Muscle layer of duodenum (tissue), 2 donors: ENCODE results near the gene TNFRSF25.
A peak's percentile ranks its signal among the peaks of the same experiment; 100 is the strongest.

Experiments used
- H3K27ac ChIP-seq: one replicate; pipeline ENCODE4 v1.7.0; 2013; ENCODE audit warnings: mild to moderate bottlenecking, low read length
- H3K27me3 ChIP-seq: one replicate; pipeline ENCODE4 v1.7.0; 2013; ENCODE audit warnings: low read depth, mild to moderate bottlenecking, control low read depth, low read length
- H3K36me3 ChIP-seq, 2 donors: one replicate each; pipeline ENCODE4 v1.7.0; 2013; ENCODE audit warnings: low read length in 2 of 2, control low read depth in 1 of 2, mild to moderate bottlenecking in 1 of 2; ENCODE audit not compliant: insufficient read depth in 2 of 2, control insufficient read depth in 1 of 2
- H3K4me1 ChIP-seq, 2 donors: one replicate each; pipeline ENCODE4 v1.7.0; 2013; ENCODE audit warnings: low read length in 2 of 2, mild to moderate bottlenecking in 2 of 2, control low read depth in 1 of 2, moderate library complexity in 1 of 2; ENCODE audit not compliant: insufficient read depth in 2 of 2, control insufficient read depth in 1 of 2
- H3K4me3 ChIP-seq, 2 donors: one replicate each; pipeline ENCODE4 v1.7.0; 2013; ENCODE audit warnings: low read length in 2 of 2, low read depth in 1 of 2, mild to moderate bottlenecking in 1 of 2
- H3K9me3 ChIP-seq, 2 donors: one replicate each; pipeline ENCODE4 v1.7.0; 2013; ENCODE audit warnings: low read length in 2 of 2, control low read depth in 1 of 2, mild to moderate bottlenecking in 1 of 2; ENCODE audit not compliant: control insufficient read depth in 1 of 2
- donor health status: healthy.

Gene TNFRSF25

DNA sequence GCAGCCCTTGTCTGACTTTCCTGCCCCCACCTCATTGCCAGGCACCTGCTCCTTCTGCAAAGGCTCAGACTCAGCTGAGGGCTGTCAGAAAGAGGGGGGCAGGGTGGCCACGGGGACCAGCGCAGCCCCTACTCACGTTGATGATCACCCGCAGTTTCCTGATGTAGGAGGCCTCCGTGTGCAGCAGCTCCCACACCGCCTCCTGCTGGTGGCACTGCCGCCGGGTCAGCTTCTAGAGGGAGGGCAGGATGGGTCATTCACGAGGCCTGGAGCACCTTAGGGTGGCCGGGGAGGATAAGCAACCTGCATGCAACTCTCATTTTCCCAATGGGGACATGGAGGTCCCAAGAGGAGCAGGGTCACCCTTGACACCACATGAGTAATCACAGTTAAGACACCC is 6.4 kb upstream of the TNFRSF25 start:
- no peak overlapping the region for H3K27ac ChIP-seq
- no peaks in the 10 kb centered on the region for H3K4me1 ChIP-seq
- H3K36me3 ChIP-seq, result peaks cover 0 to 34% of the 10 kb centered on the region in 2 donors
- no peaks in the 10 kb centered on the region for H3K9me3 ChIP-seq
- no peaks in the 10 kb centered on the region for H3K27me3 ChIP-seq
- H3K4me3 ChIP-seq, result no peak overlapping the region

DNA sequence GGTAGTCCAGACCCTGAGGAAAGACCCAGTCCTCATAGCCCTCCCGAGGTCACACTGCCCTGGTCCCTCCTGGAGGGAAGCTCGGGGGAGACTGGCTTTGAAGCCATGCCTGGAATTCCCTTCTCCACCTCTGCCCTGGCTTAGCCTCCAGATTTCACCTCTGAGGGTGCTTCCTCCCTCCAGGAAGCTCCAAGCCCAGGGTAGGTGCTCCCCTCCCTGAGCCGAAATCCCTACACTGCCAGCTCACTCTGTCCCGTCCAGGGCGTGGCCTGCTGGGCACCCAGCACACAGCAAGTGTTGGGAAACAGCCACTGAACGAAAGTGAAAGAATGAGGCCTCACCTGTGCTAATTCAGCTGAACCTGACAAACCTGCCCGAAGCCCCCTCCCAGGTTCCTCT is 6.0 kb upstream of the TNFRSF25 start:
- no peaks in the 10 kb centered on the region for H3K27me3 ChIP-seq
- H3K36me3 ChIP-seq, result peaks cover 0 to 34% of the 10 kb centered on the region in 2 donors
- H3K27ac ChIP-seq, result peak overlapping the region; percentile 81
- no peak overlapping the region for H3K4me3 ChIP-seq
- H3K9me3 ChIP-seq, result no peaks in the 10 kb centered on the region
- H3K4me1 ChIP-seq, result no peaks in the 10 kb centered on the region

DNA sequence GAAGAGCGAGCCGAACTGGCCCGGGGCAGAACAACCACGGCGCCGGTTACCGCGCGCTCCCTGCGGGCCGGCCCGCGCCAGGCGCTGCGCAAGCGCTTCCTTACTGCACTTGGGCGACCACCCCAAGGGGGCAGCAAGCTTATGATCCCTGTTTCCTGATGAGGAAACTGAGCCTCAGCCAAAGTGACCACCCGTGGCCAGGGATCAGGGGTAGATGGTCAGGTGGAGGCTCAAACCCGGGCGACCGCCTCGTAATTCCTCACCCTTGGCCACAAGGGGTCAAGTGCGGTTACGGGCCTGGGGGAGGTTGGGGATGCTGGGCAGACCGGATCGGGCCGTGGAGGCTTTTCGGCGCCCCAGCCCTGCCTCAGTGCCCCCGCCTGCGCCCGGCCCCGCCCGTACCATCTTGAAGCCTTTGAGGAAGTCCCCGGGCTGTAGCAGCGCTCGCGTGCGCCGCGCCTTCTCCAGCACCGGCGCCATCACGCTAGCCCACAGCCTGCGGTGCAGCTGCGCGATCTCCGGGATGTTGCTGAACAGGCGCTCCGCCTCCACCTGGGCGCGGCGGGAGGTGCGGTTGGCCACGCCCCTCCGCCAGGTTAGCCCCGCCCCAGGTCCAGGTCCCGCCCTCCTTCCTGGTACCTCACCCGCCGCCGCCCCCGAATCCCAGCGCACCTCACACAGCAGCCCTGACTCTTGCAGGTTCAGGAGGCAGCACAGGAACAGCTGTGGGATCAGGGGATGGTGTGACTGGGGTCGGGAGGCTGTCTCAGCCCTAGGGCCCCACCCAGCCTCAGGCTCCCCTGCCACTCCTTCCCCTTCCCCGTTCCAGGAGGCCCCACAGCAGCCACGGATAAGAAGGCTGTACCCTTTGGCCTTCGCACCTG is 5.4 kb upstream of the TNFRSF25 start:
- Histone ChIP-seq H3K36me3 (peaks cover 0 to 34% of the 10 kb centered on the region in 2 donors), H3K4me3 (no peak overlapping the region), H3K27ac (peak overlapping the region; percentile 81), H3K27me3 (no peaks in the 10 kb centered on the region), H3K9me3 (no peaks in the 10 kb centered on the region), H3K4me1 (no peaks in the 10 kb centered on the region)

DNA sequence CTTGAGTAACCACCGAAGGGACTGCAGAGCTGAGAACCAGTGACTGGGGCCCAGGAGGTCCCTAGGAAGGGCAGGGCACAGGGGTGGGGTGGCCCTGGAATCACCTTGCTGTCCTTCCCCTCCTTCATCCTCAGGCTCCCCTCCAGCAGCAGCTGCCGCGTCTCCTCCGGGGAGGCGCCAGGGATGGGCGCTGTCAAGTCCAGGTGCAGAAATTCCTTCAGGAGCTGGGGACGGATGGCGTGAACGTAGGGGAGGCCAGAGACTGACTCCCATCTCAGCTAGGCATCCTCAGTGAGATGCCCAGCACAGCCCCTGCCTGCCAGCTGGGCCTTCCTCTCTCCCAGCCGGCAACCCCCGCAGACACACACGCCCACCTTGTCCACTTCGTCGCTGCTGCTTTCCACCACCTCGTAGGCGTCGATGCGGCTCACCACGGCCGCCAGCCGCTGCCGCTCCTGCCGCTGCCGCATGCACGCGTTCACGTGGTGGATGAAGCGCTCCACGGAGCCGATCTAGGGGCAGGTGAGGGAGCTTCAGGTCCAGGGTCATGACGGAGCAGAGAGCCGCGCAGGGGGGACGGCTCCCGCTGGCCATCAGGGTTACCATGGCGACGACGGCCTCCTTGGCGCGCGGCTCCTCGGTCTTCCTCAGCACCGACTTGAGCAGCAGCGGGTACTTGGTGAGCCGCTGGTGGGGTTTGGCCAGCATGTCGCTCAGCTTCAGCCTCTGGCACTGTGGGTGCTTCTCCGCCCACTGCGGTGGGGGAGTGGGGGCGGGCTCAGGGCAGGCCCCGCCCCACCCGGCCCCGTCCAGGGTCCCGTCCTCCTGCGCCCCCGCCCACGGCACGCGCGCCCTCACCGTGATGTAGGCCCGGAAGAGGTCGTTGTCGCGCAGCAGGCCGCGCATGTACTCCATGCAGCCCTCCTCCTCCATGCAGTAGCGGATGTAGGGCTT is 4.4 kb upstream of the TNFRSF25 start:
- Histone ChIP-seq H3K4me3 (no peak overlapping the region), H3K27me3 (no peaks in the 10 kb centered on the region), H3K4me1 (no peaks in the 10 kb centered on the region), H3K9me3 (no peaks in the 10 kb centered on the region), H3K27ac (no peak overlapping the region), H3K36me3 (peaks cover 0 to 34% of the 10 kb centered on the region in 2 donors)

DNA sequence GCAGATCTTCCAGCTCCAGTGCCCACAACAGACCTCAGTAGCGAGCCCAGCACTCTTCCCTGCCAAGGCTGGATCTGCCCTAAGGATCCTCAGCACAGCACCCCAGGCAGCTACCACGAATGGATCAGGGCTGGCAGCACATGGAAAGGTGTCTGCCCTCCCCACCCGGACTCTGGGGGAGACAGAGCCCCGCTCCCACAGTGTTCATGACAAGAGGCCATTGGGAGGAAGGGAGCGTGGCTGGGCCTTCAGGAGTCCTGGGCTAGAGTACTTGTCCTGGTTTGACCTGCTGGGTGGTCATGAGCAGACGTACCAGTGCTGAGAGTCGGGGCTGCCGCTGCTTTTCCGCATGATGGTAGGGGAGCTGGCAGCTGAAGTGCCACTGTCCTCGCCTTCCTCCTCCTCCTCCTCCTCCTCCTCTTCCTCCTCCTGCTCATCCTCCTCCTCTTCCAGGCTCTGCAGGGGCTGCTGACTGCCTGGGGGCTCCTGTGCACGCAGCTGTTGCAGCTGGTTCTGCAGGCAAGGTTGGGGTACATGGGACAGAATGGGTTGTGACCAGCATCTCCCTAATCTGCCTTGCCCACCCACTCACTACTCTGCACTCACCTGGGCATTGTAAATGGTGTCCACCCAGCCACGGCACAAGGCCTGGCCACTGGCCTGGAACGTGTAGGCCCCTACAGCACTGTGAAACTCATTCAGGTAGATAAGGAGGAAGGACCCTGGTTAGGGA is 2.9 kb upstream of the TNFRSF25 start:
- H3K4me3 ChIP-seq, result no peak overlapping the region
- no peaks in the 10 kb centered on the region for H3K27me3 ChIP-seq
- H3K9me3 ChIP-seq, result no peaks in the 10 kb centered on the region
- peaks cover 0 to 30% of the 10 kb centered on the region in 2 donors for H3K36me3 ChIP-seq
- H3K27ac ChIP-seq, result no peak overlapping the region
- H3K4me1 ChIP-seq, result no peaks in the 10 kb centered on the region

DNA sequence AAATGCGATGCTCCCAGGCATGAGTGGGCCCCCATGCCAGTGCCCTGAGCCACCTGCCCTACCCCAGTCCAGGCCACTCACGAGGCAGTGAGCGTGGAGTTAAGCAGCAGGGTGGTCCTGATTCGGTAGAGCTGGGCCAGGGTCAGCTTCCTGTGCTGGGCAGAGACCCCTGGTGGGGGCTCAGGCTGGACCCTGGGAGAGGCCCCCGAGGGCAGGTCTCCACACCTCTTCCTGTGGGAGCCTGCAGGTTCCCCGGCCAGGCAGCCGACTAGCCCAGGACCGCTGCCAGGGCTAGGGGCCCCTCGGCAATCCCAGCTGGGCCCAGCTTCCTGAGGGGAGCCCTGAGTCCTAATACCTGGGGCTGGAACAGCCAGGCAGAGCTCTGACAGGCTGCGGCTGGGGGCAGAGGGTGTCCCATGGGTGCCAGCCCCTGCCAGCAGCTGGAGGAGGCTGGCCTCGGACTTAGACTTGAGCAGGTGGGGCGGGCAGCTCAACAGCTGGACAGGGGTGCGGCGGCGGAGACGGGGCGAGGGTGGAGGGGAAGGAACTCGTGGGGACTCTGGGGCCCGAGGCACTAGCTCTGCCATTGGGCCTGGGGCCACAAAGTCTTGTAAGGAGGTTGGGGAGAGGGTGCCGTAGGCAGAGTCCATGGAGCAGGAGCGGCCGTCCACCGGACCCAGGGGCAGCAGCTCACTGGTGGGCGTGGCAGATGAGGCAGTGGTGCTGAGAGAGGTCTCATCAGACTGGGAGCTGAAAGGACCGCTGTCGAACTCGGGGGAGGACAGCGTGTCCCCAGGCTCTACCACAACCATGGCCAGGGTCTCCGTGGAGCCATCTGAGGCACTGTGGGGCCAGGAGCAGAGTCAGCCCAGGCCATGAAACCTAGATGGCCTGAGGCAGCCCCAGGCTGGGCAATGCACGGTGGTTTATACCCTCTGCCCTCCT is 2.0 kb upstream of the TNFRSF25 start:
- peaks cover 0 to 30% of the 10 kb centered on the region in 2 donors for H3K36me3 ChIP-seq
- H3K4me3 ChIP-seq, result no peak overlapping the region
- H3K27me3 ChIP-seq, result no peaks in the 10 kb centered on the region
- H3K27ac ChIP-seq, result no peak overlapping the region
- H3K9me3 ChIP-seq, result no peaks in the 10 kb centered on the region
- H3K4me1 ChIP-seq, result no peaks in the 10 kb centered on the region

DNA sequence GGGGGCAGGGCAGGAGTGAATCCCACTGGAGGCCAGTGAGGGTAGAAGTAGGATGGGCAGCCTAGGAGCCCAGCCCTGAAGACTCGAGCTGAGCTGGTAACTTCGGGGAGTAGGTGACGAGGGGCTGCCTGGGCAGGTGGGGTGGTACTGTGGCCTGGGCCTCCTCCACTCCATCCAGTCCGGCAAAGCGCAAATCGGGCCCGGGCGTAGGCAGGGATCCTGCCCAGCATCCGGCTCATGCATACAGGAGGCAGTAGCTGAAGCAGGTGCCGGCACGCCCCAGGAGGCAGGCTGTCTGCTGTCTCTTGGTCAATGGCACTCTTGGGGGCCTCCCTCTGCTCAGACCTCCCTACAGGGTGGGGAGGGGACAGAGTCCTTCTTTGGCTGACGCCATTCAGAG is 1.3 kb upstream of the TNFRSF25 start:
- no peaks in the 10 kb centered on the region for H3K27me3 ChIP-seq
- peaks cover 0 to 22% of the 10 kb centered on the region in 2 donors for H3K36me3 ChIP-seq
- H3K4me1 ChIP-seq, result no peaks in the 10 kb centered on the region
- H3K9me3 ChIP-seq, result no peaks in the 10 kb centered on the region
- H3K27ac ChIP-seq, result no peak overlapping the region
- H3K4me3 ChIP-seq, result no peak overlapping the region

DNA sequence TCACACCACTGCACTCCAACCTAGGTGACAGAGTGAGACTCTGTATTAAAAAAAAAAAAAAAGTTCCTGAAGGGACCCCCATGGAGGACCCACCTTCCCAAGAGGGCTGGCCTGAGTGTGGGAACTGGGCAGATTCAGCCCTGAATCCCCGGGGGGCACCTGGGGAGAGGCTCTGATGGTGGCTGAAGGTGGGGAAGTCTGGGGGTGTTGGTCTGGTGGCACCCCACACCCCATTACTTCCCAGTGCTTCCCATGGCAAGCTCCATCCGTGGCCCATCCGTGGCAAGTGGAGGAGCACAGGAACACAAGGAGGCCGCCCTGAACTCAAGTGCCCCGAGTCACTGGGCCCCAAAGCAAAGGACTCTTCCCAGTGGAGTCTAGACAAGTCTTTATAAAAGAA is 778 bp upstream of the TNFRSF25 start:
- Histone ChIP-seq H3K9me3 (no peaks in the 10 kb centered on the region), H3K4me1 (no peaks in the 10 kb centered on the region), H3K27me3 (no peaks in the 10 kb centered on the region), H3K4me3 (no peak overlapping the region), H3K36me3 (peaks cover 0 to 19% of the 10 kb centered on the region in 2 donors), H3K27ac (no peak overlapping the region)

DNA sequence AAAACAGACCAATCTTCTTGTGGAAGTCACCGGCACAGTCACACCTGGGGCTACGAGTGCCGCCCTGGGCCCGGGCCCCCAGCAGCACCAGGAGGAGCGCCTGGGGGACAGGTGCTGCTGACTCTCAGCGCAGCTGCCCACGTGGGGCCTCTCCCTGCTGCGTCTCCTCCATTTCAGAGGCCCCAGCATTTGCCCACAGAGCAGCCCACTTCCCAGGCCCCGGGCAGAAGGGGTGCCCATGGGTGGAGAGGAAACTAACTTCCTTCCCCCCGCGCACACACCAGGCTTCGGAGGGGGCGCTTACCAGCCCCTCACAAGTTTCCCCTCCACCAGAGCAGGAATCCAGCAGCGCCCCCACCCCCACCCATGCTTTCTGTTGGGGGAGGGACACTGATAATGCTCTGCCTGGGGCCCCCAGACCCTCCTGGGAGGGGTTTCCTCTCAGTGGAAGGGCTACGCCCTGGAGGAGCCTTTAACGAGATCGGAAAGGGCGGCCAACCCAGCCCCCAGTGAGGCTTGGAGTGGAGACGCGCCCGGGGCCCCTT is 440 bp downstream of the TNFRSF25 start:
- Histone ChIP-seq H3K36me3 (peaks cover 0 to 13% of the 10 kb centered on the region in 2 donors), H3K27ac (no peak overlapping the region), H3K9me3 (no peaks in the 10 kb centered on the region), H3K4me3 (no peak overlapping the region), H3K4me1 (peaks cover 0 to 10% of the 10 kb centered on the region in 2 donors), H3K27me3 (no peaks in the 10 kb centered on the region)

DNA sequence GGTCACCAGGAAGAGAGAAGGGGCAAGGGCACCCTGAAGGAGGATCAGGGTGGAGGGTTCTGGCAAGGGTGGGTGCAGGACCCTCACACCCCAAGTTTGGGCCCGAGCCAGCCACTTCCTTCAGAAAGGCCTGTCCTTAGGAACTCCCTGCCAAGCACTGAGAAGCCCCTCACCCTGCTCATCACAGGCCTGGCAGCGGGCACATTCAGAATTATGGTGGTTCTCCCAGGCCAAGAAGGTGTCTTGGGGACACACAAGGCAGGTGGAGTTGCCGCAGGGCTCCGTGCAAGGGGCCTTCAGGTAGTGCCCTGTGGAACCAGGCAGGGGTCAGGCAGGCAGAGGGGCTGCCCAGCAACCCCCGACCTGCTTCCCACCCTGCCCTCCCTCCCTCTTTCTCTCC is 1.1 kb downstream of the TNFRSF25 start:
- Histone ChIP-seq H3K27ac (no peak overlapping the region), H3K27me3 (no peaks in the 10 kb centered on the region), H3K4me1 (peaks cover 0 to 16% of the 10 kb centered on the region in 2 donors), H3K36me3 (peaks cover 0 to 7% of the 10 kb centered on the region in 2 donors), H3K4me3 (no peak overlapping the region), H3K9me3 (no peaks in the 10 kb centered on the region)
